HCT116 (cell line): ENCODE measurements around the gene ROR2.

Experiments used
- POLR2A ChIP-seq: IDR thresholded peaks from 2 replicates; pipeline ENCODE4 v1.7.0; 2011; ENCODE audit warnings: borderline replicate concordance; ENCODE audit not compliant: insufficient read depth, insufficient read length; ENCODE audit errors: extremely low read depth
- POLR2AphosphoS5 ChIP-seq: IDR thresholded peaks from 2 replicates; pipeline ENCODE4 v1.6.1; 2011; ENCODE audit warnings: mild to moderate bottlenecking, low read depth, low read length, moderate library complexity
- TF ChIP-seq, protein P1 (sequence below), 3 experiments: fragments of 200-600 bp in 1 of 3; sonication (generic) in 1 of 3; IDR thresholded peaks in 2 of 3; conservative IDR thresholded peaks in 1 of 3; 2 replicates each; pipeline ENCODE4 v1.5.1; 2012 to 2017; ENCODE audit warnings: low read depth in 2 of 3, low read length in 2 of 3, antibody characterized with exemption in 1 of 3, borderline replicate concordance in 1 of 3, control low read depth in 1 of 3, mild to moderate bottlenecking in 1 of 3, mixed read lengths in 1 of 3, mixed run types in 1 of 3, moderate library complexity in 1 of 3; ENCODE audit not compliant: insufficient read depth in 1 of 3

DNA sequence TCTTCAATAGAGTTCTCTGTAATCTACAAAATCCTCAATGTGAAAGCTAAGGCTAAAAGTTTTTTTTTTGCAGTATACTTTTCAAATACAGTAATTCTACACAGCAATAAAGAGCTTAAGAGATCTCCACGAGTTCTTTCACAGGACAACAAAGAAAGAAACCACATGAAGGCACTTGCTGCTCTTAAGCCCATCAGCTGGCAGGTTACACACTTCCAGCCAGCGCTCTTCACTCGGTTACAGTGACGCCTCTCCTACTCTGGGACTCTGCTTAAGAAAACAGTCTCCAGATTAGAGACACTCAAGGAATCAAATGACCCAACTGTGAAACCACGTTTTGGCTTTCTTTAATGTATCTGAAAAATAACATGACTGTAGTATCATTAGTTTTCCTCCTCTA, 85.0 kb downstream of the ROR2 start:
- no peak for TF ChIP-seq POLR2A
- no peak for TF ChIP-seq POLR2AphosphoS5
- TF ChIP-seq, protein P1, sequence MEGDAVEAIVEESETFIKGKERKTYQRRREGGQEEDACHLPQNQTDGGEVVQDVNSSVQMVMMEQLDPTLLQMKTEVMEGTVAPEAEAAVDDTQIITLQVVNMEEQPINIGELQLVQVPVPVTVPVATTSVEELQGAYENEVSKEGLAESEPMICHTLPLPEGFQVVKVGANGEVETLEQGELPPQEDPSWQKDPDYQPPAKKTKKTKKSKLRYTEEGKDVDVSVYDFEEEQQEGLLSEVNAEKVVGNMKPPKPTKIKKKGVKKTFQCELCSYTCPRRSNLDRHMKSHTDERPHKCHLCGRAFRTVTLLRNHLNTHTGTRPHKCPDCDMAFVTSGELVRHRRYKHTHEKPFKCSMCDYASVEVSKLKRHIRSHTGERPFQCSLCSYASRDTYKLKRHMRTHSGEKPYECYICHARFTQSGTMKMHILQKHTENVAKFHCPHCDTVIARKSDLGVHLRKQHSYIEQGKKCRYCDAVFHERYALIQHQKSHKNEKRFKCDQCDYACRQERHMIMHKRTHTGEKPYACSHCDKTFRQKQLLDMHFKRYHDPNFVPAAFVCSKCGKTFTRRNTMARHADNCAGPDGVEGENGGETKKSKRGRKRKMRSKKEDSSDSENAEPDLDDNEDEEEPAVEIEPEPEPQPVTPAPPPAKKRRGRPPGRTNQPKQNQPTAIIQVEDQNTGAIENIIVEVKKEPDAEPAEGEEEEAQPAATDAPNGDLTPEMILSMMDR (IDR thresholded peaks at IDR 0.05 in 2 of 3, conservative IDR thresholded peaks at IDR 0.05 in 1 of 3; ENCODE audit: borderline replicate concordance in 1 of 3, insufficient read depth in 1 of 3, low read depth in 2 of 3, low read length in 2 of 3): no peak
